ENCODE measurements around the gene CWC25.

CWC25 gene

GRCh38 chr17:38825762-38826247 is 684 bp upstream of the CWC25 start:
- peak overlapping the region; percentile 99 for H3K9ac ChIP-seq (ENCODE audit: insufficient read length)
- TF ChIP-seq EZH2 (IDR thresholded peaks at IDR 0.05) (no peak), FOXP2 (optimal IDR thresholded peaks at IDR 0.05; ENCODE audit: control extremely low read depth, extremely low read length, insufficient read depth) (no peak), POLR2AphosphoS5 (IDR thresholded peaks at IDR 0.05; ENCODE audit: borderline replicate concordance, low read depth, low read length) (no peak)
- H3K9me3 ChIP-seq (ENCODE audit: low read depth, low read length), result no peaks in the 10 kb centered on the region
- peak overlapping the region; percentile 83 for H3K4me3 ChIP-seq
- DNase-seq (ENCODE audit: low read depth, low spot score), result no peak
- H3K36me3 ChIP-seq (ENCODE audit: insufficient read depth, low read length), result peaks cover 6% of the 10 kb centered on the region; the same call in 1 of the 2 replicates
- H3K27ac ChIP-seq, result peak overlapping the region; percentile 99

GRCh38 chr17:38815576-38816193 is 9.4 kb downstream of the CWC25 start:
- Histone ChIP-seq H3K9ac (ENCODE audit: insufficient read length) (no peak overlapping the region), H3K27ac (no peak overlapping the region), H3K9me3 (ENCODE audit: low read depth, low read length) (no peaks in the 10 kb centered on the region), H3K4me3 (no peak overlapping the region), H3K36me3 (ENCODE audit: insufficient read depth, low read length) (peaks cover 44% of the 10 kb centered on the region)
- no peak for TF ChIP-seq EZH2 (IDR thresholded peaks at IDR 0.05)
- TF ChIP-seq POLR2AphosphoS5 (IDR thresholded peaks at IDR 0.05; ENCODE audit: borderline replicate concordance, low read depth, low read length), result no peak
- no peak for TF ChIP-seq FOXP2 (optimal IDR thresholded peaks at IDR 0.05; ENCODE audit: control extremely low read depth, extremely low read length, insufficient read depth)
- DNase-seq (ENCODE audit: low read depth, low spot score), result no peak

GRCh38 chr17:38809828-38810227 is 15.3 kb downstream of the CWC25 start:
- Histone ChIP-seq H3K9ac (ENCODE audit: insufficient read length) (no peak overlapping the region), H3K27ac (no peak overlapping the region), H3K4me3 (no peak overlapping the region), H3K9me3 (ENCODE audit: low read depth, low read length) (no peaks in the 10 kb centered on the region), H3K36me3 (ENCODE audit: insufficient read depth, low read length) (peaks cover 53% of the 10 kb centered on the region)
- DNase-seq (ENCODE audit: low read depth, low spot score), result no peak
- TF ChIP-seq FOXP2 (optimal IDR thresholded peaks at IDR 0.05; ENCODE audit: control extremely low read depth, extremely low read length, insufficient read depth), result no peak
- TF ChIP-seq POLR2AphosphoS5 (IDR thresholded peaks at IDR 0.05; ENCODE audit: borderline replicate concordance, low read depth, low read length), result no peak
- no peak for TF ChIP-seq EZH2 (IDR thresholded peaks at IDR 0.05)

- peak overlapping the region; percentile 93 for H3K4me3 ChIP-seq
- DNase-seq (ENCODE audit: low read depth, low spot score), result no peak
- peak overlapping the region; percentile 68 for H3K27ac ChIP-seq
- H3K9ac ChIP-seq (ENCODE audit: insufficient read length), result peak overlapping the region; percentile 41
- no peak for TF ChIP-seq POLR2AphosphoS5 (IDR thresholded peaks at IDR 0.05; ENCODE audit: borderline replicate concordance, low read depth, low read length)
- TF ChIP-seq EZH2 (IDR thresholded peaks at IDR 0.05), result no peak
- TF ChIP-seq FOXP2 (optimal IDR thresholded peaks at IDR 0.05; ENCODE audit: control extremely low read depth, extremely low read length, insufficient read depth), result no peak
- peaks cover 47% of the 10 kb centered on the region for H3K36me3 ChIP-seq (ENCODE audit: insufficient read depth, low read length)
- no peaks in the 10 kb centered on the region for H3K9me3 ChIP-seq (ENCODE audit: low read depth, low read length)
These were observed 24.8 kb downstream of the CWC25 start for GRCh38 chr17:38800237-38800760.

- TF ChIP-seq POLR2AphosphoS5 (IDR thresholded peaks at IDR 0.05; ENCODE audit: borderline replicate concordance, low read depth, low read length) (peak; percentile 72), FOXP2 (optimal IDR thresholded peaks at IDR 0.05; ENCODE audit: control extremely low read depth, extremely low read length, insufficient read depth) (peak; percentile 28), EZH2 (IDR thresholded peaks at IDR 0.05) (no peak)
- peaks cover 47% of the 10 kb centered on the region for H3K36me3 ChIP-seq (ENCODE audit: insufficient read depth, low read length)
- no peaks in the 10 kb centered on the region for H3K9me3 ChIP-seq (ENCODE audit: low read depth, low read length)
- H3K9ac ChIP-seq (ENCODE audit: insufficient read length), result peak within 1 kb of the TSS; percentile 96
- peak within 1 kb of the TSS; percentile 93 for H3K4me3 ChIP-seq
- peak within 1 kb of the TSS; percentile 97 for H3K27ac ChIP-seq
- peak; percentile 90 for DNase-seq (ENCODE audit: low read depth, low spot score)
These were observed 25.5 kb downstream of the CWC25 start, which contains the start of gene PIP4K2B for GRCh38 chr17:38799501-38800236. Gene PIP4K2B (minus strand): TSS chr17:38799556. CDS start chr17:38799424, 132 bp downstream.

- peak overlapping the region; percentile 90 for H3K9ac ChIP-seq (ENCODE audit: insufficient read length)
- peaks cover 45% of the 10 kb centered on the region for H3K36me3 ChIP-seq (ENCODE audit: insufficient read depth, low read length)
- H3K4me3 ChIP-seq, result peak overlapping the region; percentile 93
- no peak for TF ChIP-seq FOXP2 (optimal IDR thresholded peaks at IDR 0.05; ENCODE audit: control extremely low read depth, extremely low read length, insufficient read depth)
- no peak; the same call in 1 of the 2 replicates for TF ChIP-seq POLR2AphosphoS5 (IDR thresholded peaks at IDR 0.05; ENCODE audit: borderline replicate concordance, low read depth, low read length)
- TF ChIP-seq EZH2 (IDR thresholded peaks at IDR 0.05), result no peak
- no peak for DNase-seq (ENCODE audit: low read depth, low spot score)
- peak overlapping the region; percentile 79 for H3K27ac ChIP-seq
- H3K9me3 ChIP-seq (ENCODE audit: low read depth, low read length), result no peaks in the 10 kb centered on the region
These were observed 26.3 kb downstream of the CWC25 start for GRCh38 chr17:38798614-38799500.

- TF ChIP-seq POLR2AphosphoS5 (IDR thresholded peaks at IDR 0.05; ENCODE audit: borderline replicate concordance, low read depth, low read length) (no peak), EZH2 (IDR thresholded peaks at IDR 0.05) (no peak), FOXP2 (optimal IDR thresholded peaks at IDR 0.05; ENCODE audit: control extremely low read depth, extremely low read length, insufficient read depth) (no peak)
- H3K4me3 ChIP-seq, result peak overlapping the region; percentile 93
- DNase-seq (ENCODE audit: low read depth, low spot score), result no peak
- H3K27ac ChIP-seq, result no peak overlapping the region
- peaks cover 41% of the 10 kb centered on the region for H3K36me3 ChIP-seq (ENCODE audit: insufficient read depth, low read length)
- H3K9ac ChIP-seq (ENCODE audit: insufficient read length), result peak overlapping the region; percentile 90
- no peaks in the 10 kb centered on the region for H3K9me3 ChIP-seq (ENCODE audit: low read depth, low read length)
These were observed 27.3 kb downstream of the CWC25 start for GRCh38 chr17:38797828-38798227.

All from SK-N-MC (cell line).